Fibroblast of skin of left biceps (primary cell): Measurements from ENCODE around the gene LAD1.
A peak's percentile ranks its signal among the peaks of the same experiment; 100 is the strongest.

ENCODE experiments used
- DNase-seq, 2 experiments: peaks; one replicate each; pipeline ENCODE4 v3.0.0-alpha.2; 2013; ENCODE audit warnings: low read depth in 2 of 2

The LAD1 gene

DNA sequence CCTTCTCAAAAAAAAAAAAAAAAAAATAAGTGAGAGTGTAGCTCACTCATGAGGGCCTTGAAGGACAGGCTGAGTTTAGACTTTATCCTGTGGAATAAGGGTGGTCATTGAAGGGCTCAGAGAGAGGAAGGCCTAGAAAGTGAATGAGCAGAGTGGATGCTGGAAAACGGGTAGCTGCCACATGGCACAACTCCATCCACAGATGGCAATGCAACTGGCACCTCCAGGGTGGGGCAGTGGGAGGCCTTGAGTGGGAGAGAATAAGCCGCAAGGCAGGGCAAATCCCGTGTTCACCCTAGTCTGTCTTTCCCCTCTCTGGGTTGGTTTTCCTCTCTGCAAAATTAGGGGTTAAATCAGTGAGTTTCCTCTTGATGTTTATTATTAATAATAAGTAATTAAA is 19.3 kb upstream of the LAD1 start:
- DNase-seq = no peak

GRCh38 chr1:201414051-201414738 is 15.1 kb upstream of the LAD1 start:
- DNase-seq = no peak

DNA sequence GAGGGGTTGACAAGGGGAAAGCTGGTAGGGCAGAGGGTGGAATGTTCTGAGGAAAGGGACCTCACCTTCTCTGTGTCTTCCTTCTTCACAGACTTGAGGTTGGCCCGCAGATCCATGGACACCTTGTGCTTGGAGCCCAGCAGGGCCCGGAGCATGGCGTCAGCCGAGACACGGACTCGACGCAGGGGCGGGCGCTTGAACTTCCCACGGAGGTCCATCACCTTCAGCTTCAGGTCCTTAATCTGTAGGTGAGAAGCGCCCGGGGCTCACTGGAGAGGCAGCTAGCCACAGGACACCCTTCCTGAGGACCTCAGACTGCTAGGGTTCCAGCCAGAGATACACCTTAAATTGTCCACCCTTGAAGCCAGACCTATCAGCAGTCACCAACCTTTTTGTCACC is 12.2 kb upstream of the LAD1 start:
- no peak for DNase-seq

DNA sequence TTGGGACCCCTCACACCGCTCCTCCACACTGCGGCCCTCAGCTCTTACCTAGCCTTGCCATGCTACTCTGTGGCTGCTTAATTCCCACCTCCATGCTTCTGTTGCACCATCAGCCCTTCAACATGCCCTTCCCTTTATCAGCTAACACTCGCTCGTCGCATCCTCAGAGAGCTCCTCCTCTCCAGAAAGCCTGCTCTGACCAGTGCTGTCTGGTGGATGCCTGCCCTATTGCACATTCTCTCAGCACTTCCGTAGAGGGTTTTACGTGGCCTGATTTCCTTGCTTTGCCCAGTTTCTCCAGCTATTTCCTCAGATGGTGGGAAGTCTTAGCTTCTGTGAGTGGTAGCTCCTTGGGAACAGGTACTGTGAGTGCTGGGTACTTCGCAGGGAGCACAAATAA is 10.3 kb upstream of the LAD1 start:
- no peak for DNase-seq

DNA sequence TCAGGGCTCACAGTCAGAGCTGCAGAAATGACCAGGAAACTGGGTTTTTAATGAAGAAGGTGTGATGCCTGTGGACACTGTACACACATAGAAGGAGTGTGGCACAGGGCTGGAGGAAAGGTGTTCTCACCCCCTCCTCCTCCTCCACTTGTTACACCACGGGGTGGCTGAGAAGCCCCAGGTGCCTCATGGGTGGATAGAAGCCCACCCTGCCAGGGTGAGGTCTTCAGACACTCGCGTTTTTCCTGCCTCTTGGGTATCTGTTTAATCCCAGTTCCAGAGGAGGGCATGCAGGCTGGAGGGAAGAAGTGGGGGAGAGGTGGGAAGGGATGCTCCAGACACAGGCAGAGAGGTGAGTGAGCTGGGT is 9.7 kb upstream of the LAD1 start:
- DNase-seq = no peak

DNA sequence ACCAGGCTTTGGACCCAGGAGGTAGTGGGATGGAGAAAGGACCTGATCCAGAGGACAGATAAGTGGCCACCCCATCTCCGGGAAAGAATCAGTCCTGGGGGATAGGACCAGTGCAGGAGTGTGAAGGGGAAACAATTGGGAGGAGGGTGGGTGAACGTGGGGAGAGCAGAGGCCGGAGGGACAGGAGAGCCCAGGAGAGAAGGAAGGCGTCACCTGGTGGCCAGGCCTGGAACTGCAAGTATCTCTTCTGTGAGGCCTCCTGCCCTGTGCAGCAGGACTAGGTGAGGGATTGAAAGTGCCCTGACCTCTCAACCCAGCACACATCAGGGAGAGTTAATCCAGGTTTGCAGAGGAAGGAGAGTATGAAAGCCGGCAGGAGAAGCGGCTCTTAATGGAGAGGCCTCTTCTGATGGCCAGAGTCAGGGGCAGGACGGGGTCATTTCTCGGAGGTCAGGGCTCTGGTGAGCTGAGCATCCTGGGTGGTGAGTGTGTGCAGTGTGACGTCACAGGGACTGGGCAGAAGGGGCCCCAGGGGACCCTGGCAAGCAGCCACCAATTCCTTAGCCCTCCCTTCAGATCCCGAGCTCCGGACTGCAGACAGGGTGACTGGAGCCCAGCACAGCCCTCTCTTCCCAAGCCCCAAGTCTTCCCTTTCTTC is 9.2 kb upstream of the LAD1 start:
- DNase-seq = peak; percentile 25 to 36

DNA sequence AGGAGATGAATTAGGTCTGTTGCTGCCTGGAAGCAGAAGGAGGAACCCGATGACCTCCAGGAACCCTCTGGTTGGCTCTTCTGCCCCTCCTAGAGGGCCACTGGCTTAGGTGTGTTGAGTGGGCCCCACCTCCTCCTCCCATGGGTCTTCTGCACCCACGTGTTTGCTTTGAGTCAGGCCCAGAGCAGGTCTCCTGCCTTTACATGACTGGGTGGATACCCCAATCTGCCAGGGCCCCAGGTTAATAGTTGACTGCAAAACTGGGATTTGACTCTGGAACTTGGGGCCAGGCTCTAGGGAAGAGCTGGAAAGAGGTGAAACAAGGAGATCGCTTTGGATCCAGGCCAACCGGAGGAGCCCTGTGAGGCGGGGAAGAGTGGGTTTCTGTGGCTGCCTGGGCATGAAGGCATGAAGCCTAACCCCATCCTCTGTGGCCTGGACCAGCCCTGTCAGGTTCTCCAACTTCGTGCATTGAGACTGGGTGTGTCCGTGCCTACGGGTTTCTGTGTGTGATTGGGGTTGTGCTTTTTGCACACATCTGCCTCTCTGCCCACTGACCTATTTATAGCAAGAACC is 7.8 kb upstream of the LAD1 start:
- DNase-seq = no peak

DNA sequence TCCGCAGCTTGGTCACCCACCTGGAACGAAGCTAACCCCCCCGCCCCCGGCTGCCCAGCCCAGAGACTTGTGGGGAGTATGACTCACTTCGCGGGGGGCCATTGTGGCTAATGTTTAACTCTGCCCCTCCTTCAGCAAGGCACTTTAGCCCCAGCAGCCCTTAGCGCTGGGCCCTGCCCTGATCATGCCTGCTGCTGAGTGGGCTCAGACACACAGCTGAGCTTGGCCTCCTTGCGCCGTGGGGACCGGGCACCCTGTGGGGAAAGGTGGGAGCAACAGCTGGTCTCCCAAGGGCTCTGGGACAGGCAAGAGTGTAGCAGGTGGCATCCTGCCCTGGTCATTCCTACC is 6.3 kb upstream of the LAD1 start:
- no peak for DNase-seq

DNA sequence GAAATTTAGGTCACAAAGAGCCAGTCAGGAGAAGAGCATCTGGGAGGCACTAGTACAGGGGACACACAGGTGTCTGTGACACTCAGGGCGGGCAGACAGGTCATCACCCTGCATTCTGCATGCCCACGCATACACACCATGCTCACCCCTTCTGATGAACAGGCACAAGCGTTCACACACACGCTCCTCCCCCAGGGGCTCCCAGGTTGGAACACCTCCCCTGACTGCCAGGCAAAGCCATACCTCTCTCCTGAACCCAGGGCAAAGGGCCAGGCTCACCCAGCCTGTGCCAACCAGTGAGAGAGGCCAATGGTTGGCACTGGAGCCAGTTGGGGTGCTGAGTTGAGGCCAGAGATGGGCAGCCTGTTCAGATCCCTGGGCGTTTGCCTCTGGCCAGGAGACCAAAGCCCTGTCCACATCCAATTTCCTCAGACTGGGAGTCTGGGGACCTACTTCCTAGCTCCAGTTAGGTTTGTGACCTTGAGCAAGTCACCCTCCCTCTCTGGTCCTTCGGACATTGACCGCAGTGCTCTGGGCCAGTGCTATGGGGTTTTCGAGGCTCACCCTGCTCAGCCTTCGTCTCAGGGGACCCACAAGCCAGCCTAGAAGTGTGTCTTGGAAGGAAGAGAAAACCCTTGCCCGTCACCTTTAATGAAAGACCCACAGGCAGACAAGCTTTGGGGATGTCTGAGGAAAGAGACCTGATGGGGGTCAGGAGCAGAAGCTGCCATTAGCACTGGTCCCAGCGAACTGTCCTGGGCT is 5.8 kb upstream of the LAD1 start:
- DNase-seq = no peak

GRCh38 chr1:201404055-201404454 is 4.9 kb upstream of the LAD1 start:
- DNase-seq = no peak

GRCh38 chr1:201403359-201403758 is 4.2 kb upstream of the LAD1 start:
- no peak for DNase-seq

- no peak for DNase-seq
Observed at GRCh38 chr1:201401700-201402099, 2.6 kb upstream of the LAD1 start.

DNA sequence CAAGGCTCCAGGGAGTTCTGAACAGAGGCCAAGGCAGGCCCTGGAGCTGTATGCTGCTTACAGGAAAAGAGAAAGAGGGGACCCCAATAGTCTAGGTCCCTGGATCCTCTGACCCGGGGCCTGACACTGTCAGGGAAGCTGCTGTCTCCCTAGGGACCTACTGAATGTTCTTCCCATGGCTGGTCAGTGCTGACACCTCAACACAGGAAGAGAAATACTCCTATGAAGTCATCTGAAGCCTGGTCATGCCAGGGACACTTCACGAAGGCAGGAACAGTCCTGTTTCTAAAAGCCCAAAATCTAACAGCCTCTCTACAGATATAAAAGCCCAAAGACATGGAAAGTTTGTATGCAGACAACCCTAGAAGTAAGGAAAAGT is 1.7 kb upstream of the LAD1 start:
- no peak for DNase-seq

DNA sequence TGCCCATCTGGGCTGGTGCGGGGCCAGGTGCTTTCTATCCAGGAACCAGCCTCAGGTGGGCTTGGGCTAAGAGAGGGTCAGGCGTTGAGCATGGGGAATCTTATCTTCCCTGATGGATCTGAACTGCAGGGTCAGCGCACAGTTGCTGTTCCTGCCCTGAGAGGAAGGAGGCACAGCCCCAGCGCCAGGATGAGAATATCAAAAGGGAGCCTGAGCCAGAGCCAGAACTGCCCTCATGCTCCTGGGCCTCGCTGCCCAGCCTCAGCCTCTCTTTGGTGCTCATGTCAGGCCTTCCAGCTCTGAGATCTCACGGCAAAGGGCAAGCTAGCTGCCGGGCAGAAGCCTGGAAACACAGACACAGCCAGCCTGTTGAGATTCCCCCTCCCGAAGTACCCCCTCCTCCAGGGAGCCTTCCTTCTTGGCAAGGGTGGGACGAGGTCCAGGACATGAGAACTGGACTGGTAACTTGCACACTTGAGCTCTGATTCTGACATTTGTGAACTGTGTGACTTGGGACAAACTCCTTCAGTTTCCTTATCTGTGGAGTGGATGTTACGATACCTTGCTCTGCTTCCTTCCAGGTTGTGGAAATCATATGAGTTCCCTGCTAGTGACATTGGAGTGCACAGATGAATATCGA is 1.2 kb upstream of the LAD1 start:
- no peak for DNase-seq

GRCh38 chr1:201399352-201400126 is 415 bp upstream of the LAD1 start:
- no peak for DNase-seq

- DNase-seq = no peak
Observed at GRCh38 chr1:201397675-201398074, 1.4 kb downstream of the LAD1 start.

- no peak for DNase-seq
Observed at GRCh38 chr1:201396861-201397464, 2.2 kb downstream of the LAD1 start.

- DNase-seq = no peak
Observed at GRCh38 chr1:201395936-201396335, 3.2 kb downstream of the LAD1 start.

DNA sequence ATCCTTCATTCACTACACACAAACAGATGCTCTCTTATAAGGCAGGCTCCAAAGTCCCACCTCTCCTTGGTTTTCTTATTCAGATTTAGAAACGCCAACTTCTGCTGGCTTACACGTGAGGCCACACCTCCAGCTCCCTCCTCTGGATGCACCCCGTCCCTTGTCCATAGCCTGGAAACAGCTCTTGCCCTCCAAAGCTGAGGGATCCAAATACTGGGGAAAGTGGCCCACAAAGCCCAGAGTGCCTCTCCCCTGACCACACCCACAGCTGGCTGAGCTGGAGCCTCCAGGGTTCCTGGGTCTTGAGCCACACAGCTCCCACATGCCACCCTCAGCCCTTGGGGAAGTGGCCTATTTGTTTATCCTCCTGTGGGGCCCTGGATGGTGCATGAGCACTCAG is 4.5 kb downstream of the LAD1 start:
- DNase-seq = no peak

- DNase-seq = no peak
Observed at GRCh38 chr1:201393076-201393475, 6.0 kb downstream of the LAD1 start.
